SK-N-SH treated with all-trans-retinoic acid at 6 μM for 48 hours (cell line): ENCODE measurements around the gene TRIM69.
"Not testable (repeated sequence)": the region's sequence is repeated elsewhere in the genome, so short reads cannot be mapped to it uniquely, and the experiment has no call there.

Source experiments
- ARNTL ChIP-seq: fragments of 450-650 bp; formaldehyde crosslinking; IDR thresholded peaks from 2 replicates; pipeline ENCODE4 v1.5.0; 2020; ENCODE audit warnings: low read depth, mild to moderate bottlenecking, moderate library complexity, borderline replicate concordance
- BACH2 ChIP-seq: fragments of 250-450 bp; sonication (Bioruptor Pico); IDR thresholded peaks from 2 replicates; pipeline ENCODE4 v1.9.0; 2021; ENCODE audit warnings: mild to moderate bottlenecking, borderline replicate concordance
- ESRRG ChIP-seq: fragments of 250-450 bp; sonication (Bioruptor Pico); IDR thresholded peaks from 2 replicates; pipeline ENCODE4 v1.6.1; 2021; ENCODE audit warnings: mild to moderate bottlenecking
- PPARA ChIP-seq: fragments of 250-450 bp; sonication (Bioruptor Pico); IDR thresholded peaks from 2 replicates; pipeline ENCODE4 v1.5.0; 2020; ENCODE audit warnings: mild to moderate bottlenecking, borderline replicate concordance
- RARB ChIP-seq: fragments of 250-450 bp; sonication (Bioruptor Pico); IDR thresholded peaks from 2 replicates; pipeline ENCODE4 v1.8.0; 2021; ENCODE audit warnings: mild to moderate bottlenecking, moderate library complexity
- SNAI2 ChIP-seq: fragments of 250-450 bp; sonication (Bioruptor Pico); IDR thresholded peaks from 2 replicates; pipeline ENCODE4 v1.5.0; 2020; ENCODE audit warnings: mild to moderate bottlenecking, moderate library complexity
- TSHZ2 ChIP-seq: fragments of 250-450 bp; sonication (Bioruptor Pico); IDR thresholded peaks from 2 replicates; pipeline ENCODE4 v1.5.0; 2020; ENCODE audit warnings: mild to moderate bottlenecking, moderate library complexity
- ZC3H10 ChIP-seq: fragments of 250-450 bp; sonication (Bioruptor Pico); IDR thresholded peaks from 2 replicates; pipeline ENCODE4 v1.5.1; 2021; ENCODE audit warnings: mild to moderate bottlenecking, moderate library complexity
- ZFP3 ChIP-seq: fragments of 250-450 bp; sonication (Bioruptor Pico); IDR thresholded peaks from 2 replicates; pipeline ENCODE4 v1.5.0; 2020; ENCODE audit warnings: mild to moderate bottlenecking, moderate library complexity
- ZNF565 ChIP-seq: fragments of 450-650 bp; formaldehyde crosslinking; conservative IDR thresholded peaks from 2 replicates; pipeline ENCODE4 v1.5.0; 2020; ENCODE audit warnings: low read depth, mild to moderate bottlenecking, moderate library complexity

- not testable (repeated sequence) for TF ChIP-seq ZNF565 (CRISPR knock-in tag); ZFP3; SNAI2 (CRISPR knock-in tag); ZC3H10 (CRISPR knock-in tag); ARNTL (CRISPR knock-in tag); BACH2 (CRISPR knock-in tag); TSHZ2 (CRISPR knock-in tag); RARB (CRISPR knock-in tag); ESRRG; PPARA (CRISPR knock-in tag)
Observed at GRCh38 chr15:44770715-44771114, 34.4 kb downstream of the TRIM69 start.
